TTC549 (cell line): Measurements from ENCODE around the gene PITHD1.
"Not testable (repeated sequence)": the region's sequence is repeated elsewhere in the genome, so short reads cannot be mapped to it uniquely, and the experiment has no call there.

Source experiments
- FAIRE-seq: peaks from 2 replicates; lab custom pipeline; 2012; peaks lifted over from hg19 to GRCh38; lab: Jason Lieb, UNC

The PITHD1 gene

GRCh38 chr1:23799255-23799569, 21.0 kb downstream of the PITHD1 start:
- no peak for FAIRE-seq

DNA sequence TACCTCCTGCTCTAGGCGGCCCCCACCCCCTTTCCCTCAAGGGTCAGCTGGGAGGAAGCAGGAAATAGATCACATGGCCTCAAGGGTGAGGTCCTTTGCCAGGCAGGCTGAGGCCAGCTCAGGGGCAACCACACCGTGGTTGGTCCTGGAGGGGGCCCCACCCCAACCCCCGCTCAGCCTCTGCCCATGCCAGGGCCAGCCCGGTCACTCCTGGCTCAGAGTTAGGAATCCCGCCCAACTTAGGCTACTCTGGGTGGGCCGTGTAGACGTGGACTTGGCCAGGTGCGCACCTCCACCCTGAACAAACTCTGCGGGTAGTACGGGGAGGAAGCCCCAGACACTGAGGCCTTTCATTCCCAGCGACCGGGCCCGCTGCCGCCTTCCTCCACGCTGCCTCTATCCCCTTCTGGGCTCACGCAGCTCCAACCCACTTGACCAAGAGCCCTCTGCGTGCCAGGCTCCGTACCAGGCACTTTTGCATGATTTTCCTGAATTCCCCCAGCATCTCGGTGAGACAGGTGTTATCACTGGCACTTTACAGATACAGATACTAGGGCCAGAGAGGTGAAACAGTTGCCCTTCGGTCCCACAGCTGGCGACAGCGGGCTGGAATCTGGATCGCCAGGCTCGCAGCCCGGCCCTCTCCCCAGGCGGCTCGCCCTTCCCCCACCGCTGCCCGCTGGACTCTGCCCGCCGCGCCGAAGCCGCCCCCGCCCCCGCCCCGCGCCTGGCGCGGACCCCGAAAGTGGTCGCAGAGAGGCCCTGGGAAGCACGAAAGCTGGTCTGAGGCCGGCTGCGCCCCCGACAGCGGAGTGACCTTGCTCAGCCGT, 21.6 kb downstream of the PITHD1 start:
- FAIRE-seq: no peak

GRCh38 chr1:23800400-23801337, 22.5 kb downstream of the PITHD1 start, which contains the start of gene GALE:
TSS of gene GALE (minus strand) at chr1:23800754. CDS start at chr1:23799007, 1,747 bp downstream.
- FAIRE-seq: no peak

DNA sequence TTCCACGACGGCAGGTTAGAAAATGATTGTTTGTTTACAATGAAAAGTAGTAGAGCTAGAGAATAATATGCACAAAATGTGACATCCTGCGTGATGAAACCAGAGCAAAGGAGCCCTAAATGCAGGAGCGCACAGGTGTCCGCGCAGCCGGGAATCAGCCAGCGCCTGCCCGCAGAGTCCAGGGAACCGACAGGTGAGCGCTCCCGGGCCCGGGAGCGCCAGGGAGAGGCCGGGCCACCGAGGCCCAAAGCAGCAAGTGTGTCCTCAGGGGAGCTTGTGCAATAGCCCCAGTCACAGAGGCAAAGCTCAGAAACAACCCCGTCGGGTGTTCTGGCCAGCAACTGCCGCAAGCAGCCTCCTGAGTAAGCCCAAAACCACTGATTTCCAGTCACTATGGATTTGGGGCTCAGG, 23.1 kb downstream of the PITHD1 start:
- FAIRE-seq: no peak

DNA sequence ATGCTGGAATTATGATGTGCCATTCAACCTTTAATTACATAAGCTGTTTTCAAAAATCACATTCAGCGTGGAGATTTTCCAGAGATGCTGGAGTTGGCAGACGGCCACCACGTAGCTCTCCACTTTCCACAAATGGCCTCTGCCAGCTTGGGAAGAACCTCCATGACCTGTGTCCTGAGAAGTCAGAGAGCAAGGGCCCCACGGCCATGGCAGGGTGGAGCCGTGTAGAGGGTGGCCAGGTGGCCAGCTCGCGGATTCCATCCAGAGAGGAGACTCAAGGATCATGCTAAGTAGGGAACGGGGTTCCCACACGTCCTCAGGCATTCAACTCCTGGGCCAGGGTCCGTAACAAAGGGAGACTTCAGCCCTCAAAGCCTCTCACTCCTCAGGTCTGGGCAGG, 23.7 kb downstream of the PITHD1 start:
- FAIRE-seq: no peak

GRCh38 chr1:23802809-23803342, 24.7 kb downstream of the PITHD1 start:
- FAIRE-seq: not testable (repeated sequence)

DNA sequence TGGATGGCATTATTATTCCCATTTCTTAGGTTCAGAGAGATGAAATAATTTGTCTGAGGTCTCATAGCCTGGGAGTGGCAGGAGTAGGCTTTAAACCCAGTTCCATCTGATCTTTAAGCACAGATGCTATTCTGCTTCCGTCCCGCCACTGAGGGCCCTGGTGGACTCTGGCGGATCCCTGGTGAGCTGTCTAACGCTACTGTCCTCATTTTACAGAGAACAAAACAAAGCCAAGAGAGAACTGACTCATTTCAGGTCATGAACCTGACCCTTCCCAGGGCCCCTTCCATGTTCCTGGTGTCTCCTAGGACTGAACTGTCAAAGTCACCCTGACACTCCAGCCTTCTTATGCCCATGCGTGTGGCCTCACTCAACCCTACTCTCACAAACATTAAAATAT, 25.5 kb downstream of the PITHD1 start:
- no peak for FAIRE-seq

- no peak for FAIRE-seq
Measured at GRCh38 chr1:23804183-23804835, 26.1 kb downstream of the PITHD1 start.

- FAIRE-seq: no peak
Measured at GRCh38 chr1:23805025-23805424, 26.8 kb downstream of the PITHD1 start.

- FAIRE-seq: no peak
Measured at GRCh38 chr1:23806280-23806679, 28.1 kb downstream of the PITHD1 start.

GRCh38 chr1:23807453-23807852, 29.2 kb downstream of the PITHD1 start:
- no peak for FAIRE-seq

DNA sequence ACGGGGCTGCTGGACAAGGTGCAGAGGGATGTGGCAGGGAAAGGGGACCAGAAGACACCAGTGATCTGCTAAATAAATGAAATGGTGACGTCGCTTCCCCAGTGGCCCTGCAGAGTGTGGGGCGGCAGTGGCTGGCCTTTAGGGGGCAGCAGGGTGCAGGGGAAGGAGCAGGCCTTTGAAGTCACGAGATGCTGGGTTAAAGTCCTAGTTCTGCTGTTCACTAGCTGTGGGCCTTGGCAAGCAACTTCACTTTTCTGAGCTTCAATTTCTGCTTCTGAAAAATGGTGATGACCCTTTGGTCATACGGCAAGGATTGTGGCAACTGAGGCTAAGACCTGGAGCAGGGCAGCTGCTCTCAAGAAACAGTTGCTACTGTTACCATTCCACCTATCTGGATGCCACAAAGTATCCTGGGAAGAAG, 31.5 kb downstream of the PITHD1 start:
- no peak for FAIRE-seq

GRCh38 chr1:23810818-23811540, 32.8 kb downstream of the PITHD1 start:
- no peak for FAIRE-seq

DNA sequence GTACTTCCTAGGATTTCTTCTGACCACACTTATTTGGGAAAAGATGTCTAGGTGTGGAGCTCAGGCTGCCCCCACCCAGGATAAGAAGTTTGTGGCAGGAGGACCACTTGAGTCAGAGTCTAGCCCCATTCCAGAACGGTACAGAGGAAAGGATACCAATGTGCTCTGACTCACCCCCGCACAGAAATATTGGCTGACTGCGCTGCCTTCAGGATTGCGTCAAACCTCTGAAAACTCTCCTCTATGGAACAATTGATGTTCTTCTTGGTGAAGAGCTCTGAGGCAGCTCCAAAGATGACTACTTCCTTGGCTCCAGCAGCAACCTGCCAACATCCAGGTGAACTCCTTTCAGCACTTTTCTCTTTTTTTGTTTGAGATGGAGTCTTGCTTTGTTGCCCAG, 35.8 kb downstream of the PITHD1 start:
- FAIRE-seq: no peak

DNA sequence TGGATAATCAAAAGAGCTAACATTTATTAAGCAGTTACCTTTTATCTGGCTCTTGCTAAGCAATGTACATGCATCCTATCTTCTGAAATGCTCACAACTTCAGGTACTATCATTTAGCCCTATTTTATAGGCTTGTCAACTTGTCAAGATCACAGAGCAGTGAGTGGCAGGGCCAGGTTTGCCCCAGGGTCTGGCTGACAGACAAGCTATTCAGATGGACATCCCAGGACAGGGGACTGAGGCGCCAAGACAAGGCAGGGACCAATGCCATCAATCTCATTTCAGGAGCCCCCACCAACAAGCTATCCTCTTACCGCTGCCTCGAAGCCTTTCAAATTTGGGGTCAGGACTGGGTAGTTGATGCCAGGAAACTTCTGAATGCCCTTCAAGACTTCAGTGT, 38.1 kb downstream of the PITHD1 start:
- no peak for FAIRE-seq

- no peak for FAIRE-seq
Measured at GRCh38 chr1:23816906-23817305, 38.7 kb downstream of the PITHD1 start.

DNA sequence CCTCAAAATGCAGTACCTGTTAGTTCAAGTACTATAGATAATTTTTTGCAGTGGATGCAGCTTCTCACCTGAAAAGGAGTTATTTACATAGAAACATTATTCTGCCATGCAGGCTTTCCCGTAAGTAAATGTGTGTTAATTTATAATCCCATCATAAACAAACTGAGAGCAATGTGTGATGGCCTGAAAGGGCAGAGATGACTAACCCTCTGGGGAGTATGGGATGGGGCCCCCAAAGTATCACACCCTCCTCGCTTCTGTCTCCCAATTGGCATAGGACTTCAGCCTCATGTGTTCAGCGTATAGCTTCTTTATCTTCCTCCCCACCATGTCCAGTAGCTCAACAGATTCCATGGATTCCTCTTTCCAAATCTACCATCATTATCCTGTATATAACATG, 39.4 kb downstream of the PITHD1 start:
- no peak for FAIRE-seq

DNA sequence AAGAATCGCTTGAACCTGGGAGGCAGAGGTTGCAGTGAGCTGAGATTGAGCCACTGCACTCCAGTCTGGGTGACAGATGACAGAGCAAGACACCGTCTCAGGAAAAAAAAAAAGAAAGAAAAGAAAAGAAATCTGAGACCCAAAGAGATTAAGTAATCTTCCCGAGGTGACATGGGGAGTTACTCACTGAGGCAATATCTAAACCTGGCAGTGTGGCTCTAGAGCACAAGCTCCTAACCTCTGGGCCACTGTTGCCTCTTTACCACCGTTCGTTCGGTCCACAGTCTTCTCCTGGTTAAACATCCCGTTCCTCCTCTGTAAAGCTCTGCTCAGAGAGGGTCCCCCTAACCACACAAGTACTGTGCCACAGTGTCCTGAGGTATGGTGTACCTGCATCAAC, 45.5 kb downstream of the PITHD1 start:
- FAIRE-seq: no peak

DNA sequence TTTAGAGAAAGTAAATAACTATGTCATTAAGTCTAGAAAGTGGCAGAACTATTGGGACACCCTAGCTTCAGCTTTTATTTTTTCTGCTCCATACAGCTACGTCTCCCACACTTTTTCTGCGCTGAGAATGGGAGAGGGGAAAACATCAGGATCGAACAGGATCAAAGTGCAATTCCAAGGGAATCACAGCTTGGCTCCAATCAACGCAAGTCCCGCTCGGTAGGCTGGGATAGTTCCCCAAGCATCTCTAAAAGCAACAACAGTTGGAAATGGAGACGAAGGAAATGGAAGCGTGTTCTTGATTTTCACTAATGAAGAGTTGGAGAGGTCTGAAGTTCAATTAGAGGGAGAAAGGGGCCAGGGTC, 46.5 kb downstream of the PITHD1 start:
- FAIRE-seq: no peak

GRCh38 chr1:23825076-23825761, 47.0 kb downstream of the PITHD1 start, which contains the start of gene HMGCL:
TSS of gene HMGCL (minus strand) at chr1:23825429. CDS start at chr1:23825415, 14 bp downstream.
- peak; percentile 40 for FAIRE-seq
